ENCODE measurements around the gene MRPS24.

GRCh38 chr7:43825391-43825808 lies 43.9 kb downstream of the MRPS24 start:
- TF ChIP-seq CTCF (IDR thresholded peaks at IDR 0.05; ENCODE audit: borderline replicate concordance, extremely low read depth, low read length, poor library complexity, severe bottlenecking) = no peak
- no peak for TF ChIP-seq EZH2 (IDR thresholded peaks at IDR 0.05; ENCODE audit: borderline replicate concordance, low read depth, low read length, severe bottlenecking)
